GM23248 (cell line): Measurements from ENCODE around the gene LYRM9. TPM values are rescaled to one million over a fixed set of nuclear protein-coding genes. Genes with fewer than 3 reads are reported as not detected.

Experiments used
- DNase-seq: peaks from one replicate; pipeline ENCODE4 v3.0.0-alpha.2; 2015
- H2AFZ ChIP-seq: fragments of 200-600 bp; sonication (generic); 2 replicates; pipeline ENCODE4 v1.6.1; 2016; ENCODE audit warnings: antibody characterized with exemption
- H3F3A ChIP-seq: fragments of 200-600 bp; sonication (generic); 2 replicates; pipeline ENCODE4 v1.6.1; 2016; ENCODE audit warnings: mild to moderate bottlenecking, antibody characterized with exemption, mixed run types; ENCODE audit not compliant: insufficient read depth
- H3K27ac ChIP-seq: fragments of 200-600 bp; sonication (generic); 2 replicates; pipeline ENCODE4 v1.5.1; 2016; ENCODE audit warnings: mild to moderate bottlenecking
- H3K27me3 ChIP-seq: fragments of 200-600 bp; sonication (generic); replicated peaks from 2 replicates; pipeline ENCODE4 v1.6.1; 2016; ENCODE audit warnings: mild to moderate bottlenecking; ENCODE audit not compliant: insufficient read depth
- H3K36me3 ChIP-seq: fragments of 200-600 bp; sonication (generic); 2 replicates; pipeline ENCODE4 v1.6.1; 2016; ENCODE audit warnings: low read depth, mild to moderate bottlenecking
- H3K4me1 ChIP-seq: fragments of 200-600 bp; sonication (generic); 2 replicates; pipeline ENCODE4 v1.6.1; 2016; ENCODE audit warnings: mild to moderate bottlenecking; ENCODE audit not compliant: insufficient read depth
- H3K4me2 ChIP-seq: fragments of 200-600 bp; sonication (generic); one replicate; pipeline ENCODE4 v1.6.1; 2016; ENCODE audit warnings: mild to moderate bottlenecking; ENCODE audit not compliant: unreplicated experiment
- H3K4me3 ChIP-seq: fragments of 200-600 bp; sonication (generic); 2 replicates; pipeline ENCODE4 v1.5.1; 2016; ENCODE audit warnings: mild to moderate bottlenecking
- H3K79me2 ChIP-seq: fragments of 200-600 bp; sonication (generic); 2 replicates; pipeline ENCODE4 v1.6.1; 2016; ENCODE audit warnings: mild to moderate bottlenecking; ENCODE audit not compliant: insufficient read depth
- H3K9ac ChIP-seq: fragments of 200-600 bp; sonication (generic); 2 replicates; pipeline ENCODE4 v1.6.1; 2016; ENCODE audit warnings: mild to moderate bottlenecking
- H3K9me2 ChIP-seq: fragments of 200-600 bp; sonication (generic); 2 replicates; pipeline ENCODE4 v1.6.1; 2016; ENCODE audit warnings: mixed run types, mild to moderate bottlenecking, moderate library complexity; ENCODE audit not compliant: insufficient read depth
- H3K9me3 ChIP-seq: fragments of 200-600 bp; sonication (generic); one replicate; pipeline ENCODE4 v1.6.1; 2017; ENCODE audit warnings: low read depth
- H4K20me1 ChIP-seq: fragments of 200-600 bp; sonication (generic); 2 replicates; pipeline ENCODE4 v1.6.0; 2016; ENCODE audit not compliant: insufficient read depth
- EZH2 ChIP-seq: fragments of 200-600 bp; sonication (generic); IDR thresholded peaks from 2 replicates; pipeline ENCODE4 v1.6.1; 2018; ENCODE audit warnings: antibody characterized with exemption, mild to moderate bottlenecking; ENCODE audit not compliant: insufficient read depth, poor library complexity, severe bottlenecking
- EZH2phosphoT487 ChIP-seq: fragments of 200-600 bp; sonication (generic); IDR thresholded peaks from 2 replicates; pipeline ENCODE4 v1.6.1; 2018; ENCODE audit warnings: antibody characterized with exemption, moderate library complexity, mild to moderate bottlenecking, low read depth; ENCODE audit not compliant: insufficient read depth
- WGBS, 2 experiments: methylation state at CpG; one replicate each; pipeline ENCODE4 v1.1.6; 2015 to 2017; ENCODE audit warnings: low lambda C conversion rate in 2 of 2, low coverage in 1 of 2; ENCODE audit errors: missing lambda C conversion rate in 2 of 2; 5-methylcytosine and 5-hydroxymethylcytosine counted together
- in situ Hi-C: fragments of 300-500 bp; cut with MboI; formaldehyde crosslinking; loops from 2 replicates; pipeline ENCODE4 v1.15.0; 2020
- polyA plus RNA-seq: library from polyadenylated mRNA; unstranded; fragments of >200 nt; fragmentation: Nextera tagmentation; extraction: Ambion mirVana; gene quantifications from 2 replicates; pipeline ENCODE4 v1.2.1, GENCODE V29; 2016
- total RNA-seq: library from RNA; depleted of rRNA; stranded (reverse); fragments of >200 nt; shearing (Covaris generic); gene quantifications from 2 replicates; pipeline ENCODE4 v1.2.3, GENCODE V29; 2014

Gene LYRM9
- total and polyA plus RNA-seq, 2 experiments from 2014 or later = 11.3 to 15.4 TPM

DNA sequence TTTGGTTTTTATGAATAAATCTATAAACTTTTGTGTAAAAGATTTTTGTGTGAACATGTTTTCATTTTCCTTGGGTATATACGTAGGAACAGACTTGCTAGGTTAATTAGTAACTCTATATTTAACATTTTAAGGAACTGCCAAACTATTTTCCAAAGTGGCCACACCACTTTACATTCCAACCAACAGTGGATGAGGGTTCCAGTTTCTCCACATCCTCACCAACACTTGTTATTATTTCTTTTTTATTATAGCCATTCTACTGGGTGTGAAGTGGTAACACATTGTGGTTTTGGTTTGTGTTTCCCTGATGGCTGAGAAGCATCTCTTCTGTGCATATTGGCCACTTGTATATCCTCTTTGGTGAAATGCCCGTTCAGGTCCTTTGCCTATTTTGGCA, 20.0 kb downstream of the LYRM9 start:
- H3K4me2 ChIP-seq = no peak overlapping the region
- H3F3A ChIP-seq = no peaks in the 10 kb centered on the region
- WGBS, 2 experiments = 66 to 67% methylated on average over 2 of the region's 2 CpGs
- H3K9me3 ChIP-seq = no peaks in the 10 kb centered on the region
- H3K27me3 ChIP-seq = no peaks in the 10 kb centered on the region
- H3K79me2 ChIP-seq = no peaks in the 10 kb centered on the region
- in situ Hi-C loops = loop anchor here (10.0 kb wide), 1 partner anchor 68 kb away; the partner anchor contains the start of gene NOS2
- H2AFZ ChIP-seq = no peak overlapping the region
- no peak for TF ChIP-seq EZH2
- TF ChIP-seq EZH2phosphoT487 = no peak
- DNase-seq = no peak
- no peak overlapping the region for H3K27ac ChIP-seq
- no peaks in the 10 kb centered on the region for H3K4me1 ChIP-seq
- H3K4me3 ChIP-seq = no peak overlapping the region
- no peaks in the 10 kb centered on the region for H3K36me3 ChIP-seq
- H3K9me2 ChIP-seq = no peaks in the 10 kb centered on the region
- no peaks in the 10 kb centered on the region for H4K20me1 ChIP-seq
- H3K9ac ChIP-seq = no peak overlapping the region

DNA sequence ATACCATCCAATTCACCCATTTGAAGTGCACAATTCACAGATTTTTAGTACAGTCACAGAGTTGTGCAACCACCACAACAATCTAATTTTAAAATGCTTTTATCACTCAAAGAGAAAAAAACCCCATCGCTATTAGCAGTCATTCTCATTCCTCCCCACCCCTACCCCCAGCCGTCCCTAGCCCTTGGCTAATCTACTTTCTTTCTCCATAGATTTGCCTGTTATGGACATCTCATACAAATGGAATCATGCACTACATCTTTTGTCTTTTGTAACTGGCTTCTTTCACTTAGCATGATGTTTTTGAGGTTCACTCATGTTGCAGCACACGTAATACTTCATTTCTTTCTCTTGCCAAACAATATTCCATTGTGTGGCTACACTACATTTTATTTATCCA, 20.4 kb downstream of the LYRM9 start:
- no peaks in the 10 kb centered on the region for H3K9me2 ChIP-seq
- no peak overlapping the region for H3K27ac ChIP-seq
- no peak overlapping the region for H3K9ac ChIP-seq
- H3K4me1 ChIP-seq = no peaks in the 10 kb centered on the region
- H2AFZ ChIP-seq = no peak overlapping the region
- no peak overlapping the region for H3K4me3 ChIP-seq
- H3K9me3 ChIP-seq = no peaks in the 10 kb centered on the region
- TF ChIP-seq EZH2 = no peak
- H3K79me2 ChIP-seq = no peaks in the 10 kb centered on the region
- no peaks in the 10 kb centered on the region for H3F3A ChIP-seq
- 80% methylated on average over 3 of the region's 3 CpGs for WGBS, 2 experiments
- in situ Hi-C loops = loop anchor here (10.0 kb wide), 1 partner anchor 68 kb away; the partner anchor contains the start of gene NOS2
- H3K4me2 ChIP-seq = no peak overlapping the region
- H3K36me3 ChIP-seq = no peaks in the 10 kb centered on the region
- H4K20me1 ChIP-seq = no peaks in the 10 kb centered on the region
- no peaks in the 10 kb centered on the region for H3K27me3 ChIP-seq
- no peak for DNase-seq

- H3K27me3 ChIP-seq = no peaks in the 10 kb centered on the region
- no peaks in the 10 kb centered on the region for H3K9me2 ChIP-seq
- H3K79me2 ChIP-seq = no peaks in the 10 kb centered on the region
- TF ChIP-seq EZH2 (no peak), EZH2phosphoT487 (no peak)
- H4K20me1 ChIP-seq = no peaks in the 10 kb centered on the region
- no peaks in the 10 kb centered on the region for H3K36me3 ChIP-seq
- no peak overlapping the region for H3K9ac ChIP-seq
- no peaks in the 10 kb centered on the region for H3F3A ChIP-seq
- 3 to 5% methylated on average over 2 of the region's 2 CpGs for WGBS, 2 experiments
- H3K9me3 ChIP-seq = no peaks in the 10 kb centered on the region
- DNase-seq = no peak
- in situ Hi-C loops = loop anchor here (10.0 kb wide), 1 partner anchor 67 kb away; the partner anchor contains the start of gene NOS2
- no peak overlapping the region for H3K27ac ChIP-seq
- no peaks in the 10 kb centered on the region for H3K4me1 ChIP-seq
- H2AFZ ChIP-seq = no peak overlapping the region
- H3K4me2 ChIP-seq = no peak overlapping the region
- H3K4me3 ChIP-seq = no peak overlapping the region
Observed at GRCh38 chr17:27871407-27871806, 21.8 kb downstream of the LYRM9 start.

GRCh38 chr17:27870345-27870744, 22.8 kb downstream of the LYRM9 start:
- no peaks in the 10 kb centered on the region for H3K4me1 ChIP-seq
- H3K4me2 ChIP-seq = no peak overlapping the region
- no peak overlapping the region for H2AFZ ChIP-seq
- no peaks in the 10 kb centered on the region for H3K36me3 ChIP-seq
- TF ChIP-seq EZH2 (no peak), EZH2phosphoT487 (no peak)
- in situ Hi-C loops = loop anchor here (10.0 kb wide), 1 partner anchor 66 kb away; the partner anchor contains the start of gene NOS2
- H3K9me2 ChIP-seq = no peaks in the 10 kb centered on the region
- no peaks in the 10 kb centered on the region for H3F3A ChIP-seq
- H3K9ac ChIP-seq = no peak overlapping the region
- H3K27ac ChIP-seq = no peak overlapping the region
- no peaks in the 10 kb centered on the region for H3K9me3 ChIP-seq
- 84 to 87% methylated on average over 2 of the region's 2 CpGs for WGBS, 2 experiments
- no peaks in the 10 kb centered on the region for H3K27me3 ChIP-seq
- DNase-seq = no peak
- H4K20me1 ChIP-seq = no peaks in the 10 kb centered on the region
- H3K79me2 ChIP-seq = no peaks in the 10 kb centered on the region
- no peak overlapping the region for H3K4me3 ChIP-seq

GRCh38 chr17:27868565-27868964, 24.6 kb downstream of the LYRM9 start:
- in situ Hi-C loops = no loop called here
- 70 to 71% methylated on average over 8 of the region's 8 CpGs for whole genome bisulfite sequencing, 2 experiments
- Histone ChIP-seq H3K27ac (no peak overlapping the region), H3K27me3 (no peaks in the 10 kb centered on the region), H3K4me3 (no peak overlapping the region), H3K4me2 (no peak overlapping the region), H3K9me2 (no peaks in the 10 kb centered on the region), H3K79me2 (no peaks in the 10 kb centered on the region), H3K4me1 (no peaks in the 10 kb centered on the region), H3F3A (no peaks in the 10 kb centered on the region), H3K9me3 (no peaks in the 10 kb centered on the region), H4K20me1 (no peaks in the 10 kb centered on the region), H3K9ac (no peak overlapping the region), H3K36me3 (no peaks in the 10 kb centered on the region), H2AFZ (no peak overlapping the region)
- no peak for TF ChIP-seq EZH2
- no peak for TF ChIP-seq EZH2phosphoT487
- DNase-seq = no peak
